Mucosa of descending colon (tissue), 3 donors: Measurements from ENCODE around the gene SNRPD1. TPM values are rescaled to one million over a fixed set of nuclear protein-coding genes. Genes with fewer than 3 reads are reported as not detected.
"Not testable (repeated sequence)": the region's sequence is repeated elsewhere in the genome, so short reads cannot be mapped to it uniquely, and the experiment has no call there.

Experiments used
- ATAC-seq: fragments of 200-7000 bp; cut with Tn5 transposase; one replicate; pipeline ENCODE4 v1.9.1; 2020; ENCODE audit warnings: mild to moderate bottlenecking, moderate library complexity
- DNase-seq, 3 donors: peaks; one replicate each; pipeline ENCODE4 v3.0.0-alpha.2; 2020
- H3K36me3 ChIP-seq: fragments of 200-600 bp; one replicate; pipeline ENCODE4 v1.8.0; 2021; ENCODE audit warnings: low read depth, mild to moderate bottlenecking
- H3K4me1 ChIP-seq: fragments of 200-600 bp; one replicate; pipeline ENCODE4 v1.8.0; 2021; ENCODE audit warnings: low read depth, mild to moderate bottlenecking
- H3K4me3 ChIP-seq: fragments of 200-600 bp; one replicate; pipeline ENCODE4 v1.8.0; 2021; ENCODE audit warnings: mild to moderate bottlenecking
- H3K9me3 ChIP-seq: fragments of 200-600 bp; one replicate; pipeline ENCODE4 v1.8.0; 2021; ENCODE audit warnings: mild to moderate bottlenecking
- CTCF ChIP-seq: fragments of 200-600 bp; IDR thresholded peaks from one replicate; pipeline ENCODE4 v1.8.0; 2022; ENCODE audit warnings: antibody characterized with exemption, mild to moderate bottlenecking
- intact Hi-C, 2 donors: fragments of 100-400 bp; cut with DNase I in 1 of 2; cut with micrococcal nuclease in 1 of 2; formaldehyde crosslinking; loops; one replicate each; pipeline versions ENCODE4 v1.11.0 to v1.11.1; 2022; cut with DNase I, micrococcal nuclease
- long read RNA-seq, 2 donors: library from polyadenylated mRNA; unstranded; transcript quantifications; one replicate each; pipeline ENCODE4 v2.0.0, GENCODE V29; 2019 to 2021
- total RNA-seq, 3 donors: library from RNA; stranded (reverse); fragmentation: NEBNext Ultra II Directional in 2 of 3; extraction: Animal tissue kit (Norgen Biotek cat#: 25700) in 2 of 3; gene quantifications; one replicate each; pipeline versions ENCODE4 v1.2.1 to v1.2.4, GENCODE V29; 2021 to 2023
- donor health status: DM: no; HTN: no; CAD: no; lungs with moderate emphysema.
- donor health status: DM: no; HTN: no; CAD: no.
- donor health status: DM: no; HTN: yes; CAD: no.

The SNRPD1 gene
- total RNA-seq, result 10 to 100 TPM; 29.5 to 42.2 (median 32.2) TPM
- long read RNA-seq, donor 1, full-length matches to known transcripts, result 27 of 27 reads
- long read RNA-seq, donor 1, partial matches to known transcripts, result 0 of 27 reads
- long read RNA-seq, donor 1, other reads (novel, unspliced or antisense), result 0 of 27 reads
- long read RNA-seq, donor 2, full-length matches to known transcripts, result 68 of 76 reads
- long read RNA-seq, donor 2, partial matches to known transcripts, result 2 of 76 reads
- long read RNA-seq, donor 2, other reads (novel, unspliced or antisense), result 6 of 76 reads

GRCh38 chr18:21612125-21613039 is at the start of gene SNRPD1:
SNRPD1 (plus strand) TSS chr18:21612314; CDS start chr18:21612430, 116 bp downstream.
- peak; percentile 95 for TF ChIP-seq CTCF
- intact Hi-C loops, result no loop called here

GRCh38 chr18:21571772-21572171 is 40.3 kb upstream of the SNRPD1 start:
- DNase-seq (no peak), ATAC-seq (no peak)
- H3K4me3 ChIP-seq, result no peak overlapping the region
- intact Hi-C loops, result no loop called here
- no peaks in the 10 kb centered on the region for H3K9me3 ChIP-seq
- H3K4me1 ChIP-seq, result no peaks in the 10 kb centered on the region
- no peaks in the 10 kb centered on the region for H3K36me3 ChIP-seq
- no peak for TF ChIP-seq CTCF

More at GRCh38 chr18:21612125-21613039, at the start of gene SNRPD1:
- no peaks in the 10 kb centered on the region for H3K36me3 ChIP-seq
- DNase-seq (peak; percentile 92 to 96 (median 93)), ATAC-seq (peak; percentile 100)
- H3K4me3 ChIP-seq, result peak within 1 kb of the TSS; percentile 80
- peaks cover 8% of the 10 kb centered on the region for H3K4me1 ChIP-seq
- no peaks in the 10 kb centered on the region for H3K9me3 ChIP-seq

GRCh38 chr18:21575656-21576055 is 36.5 kb upstream of the SNRPD1 start:
- DNase-seq (no peak), ATAC-seq (no peak)
- Histone ChIP-seq H3K36me3 (no peaks in the 10 kb centered on the region), H3K9me3 (no peaks in the 10 kb centered on the region), H3K4me3 (no peak overlapping the region), H3K4me1 (no peaks in the 10 kb centered on the region)
- intact Hi-C loops, result no loop called here
- no peak for TF ChIP-seq CTCF

- Histone ChIP-seq H3K4me1 (no peaks in the 10 kb centered on the region), H3K4me3 (no peak overlapping the region), H3K36me3 (no peaks in the 10 kb centered on the region), H3K9me3 (no peaks in the 10 kb centered on the region)
- ATAC-seq (no peak), DNase-seq (no peak)
- intact Hi-C loops, result no loop called here
- TF ChIP-seq CTCF, result no peak
These were observed 27.7 kb upstream of the SNRPD1 start for GRCh38 chr18:21584391-21584790.

- intact Hi-C loops, H3K36me3 ChIP-seq, H3K9me3 ChIP-seq, H3K4me3 ChIP-seq, H3K4me1 ChIP-seq, DNase-seq, ATAC-seq: not testable (repeated sequence)
These were observed 19.8 kb upstream of the SNRPD1 start for GRCh38 chr18:21592361-21592760.
